Vagina (tissue), 2 donors: Measurements from ENCODE around the gene SERTAD2. TPM values are rescaled to one million over a fixed set of nuclear protein-coding genes. Genes with fewer than 3 reads are reported as not detected.

Experiments
- DNase-seq, 2 donors: peaks; one replicate each; pipeline ENCODE4 v3.0.0-alpha.2; 2017; ENCODE audit errors: extremely low spot score in 2 of 2
- H3K27ac ChIP-seq: fragments of 200-600 bp; sonication (generic); one replicate; pipeline ENCODE4 v1.5.1; 2019
- H3K27me3 ChIP-seq: fragments of 200-600 bp; sonication (generic); one replicate; pipeline ENCODE4 v1.5.1; 2019
- H3K36me3 ChIP-seq, 2 donors: fragments of 200-600 bp; sonication (generic); one replicate each; pipeline ENCODE4 v1.5.1; 2017 to 2019
- H3K4me1 ChIP-seq: fragments of 200-600 bp; sonication (generic); one replicate; pipeline ENCODE4 v1.5.1; 2019
- H3K4me3 ChIP-seq, 2 donors: fragments of 200-600 bp; sonication (generic); 1 replicate in 1 of 2; 2 replicates in 1 of 2; pipeline ENCODE4 v1.5.1; 2016 to 2019
- H3K9me3 ChIP-seq: fragments of 200-600 bp; sonication (generic); one replicate; pipeline ENCODE4 v1.5.1; 2019
- CTCF ChIP-seq, 3 experiments: fragments of 450-650 bp in 2 of 3; fragments of 200-600 bp in 1 of 3; sonication (generic) in 1 of 3; IDR thresholded peaks; one replicate each; pipeline ENCODE4 v1.5.1; 2017 to 2019; ENCODE audit warnings: antibody characterized with exemption in 3 of 3, mild to moderate bottlenecking in 2 of 3, moderate library complexity in 2 of 3
- POLR2A ChIP-seq, 2 donors: fragments of 450-650 bp; IDR thresholded peaks; one replicate each; pipeline ENCODE4 v1.6.1; 2017; ENCODE audit warnings: antibody characterized with exemption in 2 of 2, mild to moderate bottlenecking in 2 of 2, moderate library complexity in 2 of 2
- POLR2AphosphoS5 ChIP-seq, 2 donors: sonication (generic); formaldehyde crosslinking; IDR thresholded peaks; one replicate each; pipeline ENCODE4 v1.9.0; 2017; ENCODE audit warnings: antibody characterized with exemption in 2 of 2, mild to moderate bottlenecking in 2 of 2, low read depth in 1 of 2; ENCODE audit not compliant: insufficient read depth in 1 of 2
- intact Hi-C: fragments of 100-400 bp; cut with DNase I; formaldehyde crosslinking; loops from one replicate; pipeline ENCODE4 v1.15.1; 2023
- total RNA-seq: library from RNA; depleted of rRNA; stranded (reverse); fragments of >200 nt; gene quantifications from one replicate; pipeline ENCODE4 v1.2.3, GENCODE V29; 2016

Gene SERTAD2
- total RNA-seq, 1 donor from 2014 or later: 19.2 TPM

DNA sequence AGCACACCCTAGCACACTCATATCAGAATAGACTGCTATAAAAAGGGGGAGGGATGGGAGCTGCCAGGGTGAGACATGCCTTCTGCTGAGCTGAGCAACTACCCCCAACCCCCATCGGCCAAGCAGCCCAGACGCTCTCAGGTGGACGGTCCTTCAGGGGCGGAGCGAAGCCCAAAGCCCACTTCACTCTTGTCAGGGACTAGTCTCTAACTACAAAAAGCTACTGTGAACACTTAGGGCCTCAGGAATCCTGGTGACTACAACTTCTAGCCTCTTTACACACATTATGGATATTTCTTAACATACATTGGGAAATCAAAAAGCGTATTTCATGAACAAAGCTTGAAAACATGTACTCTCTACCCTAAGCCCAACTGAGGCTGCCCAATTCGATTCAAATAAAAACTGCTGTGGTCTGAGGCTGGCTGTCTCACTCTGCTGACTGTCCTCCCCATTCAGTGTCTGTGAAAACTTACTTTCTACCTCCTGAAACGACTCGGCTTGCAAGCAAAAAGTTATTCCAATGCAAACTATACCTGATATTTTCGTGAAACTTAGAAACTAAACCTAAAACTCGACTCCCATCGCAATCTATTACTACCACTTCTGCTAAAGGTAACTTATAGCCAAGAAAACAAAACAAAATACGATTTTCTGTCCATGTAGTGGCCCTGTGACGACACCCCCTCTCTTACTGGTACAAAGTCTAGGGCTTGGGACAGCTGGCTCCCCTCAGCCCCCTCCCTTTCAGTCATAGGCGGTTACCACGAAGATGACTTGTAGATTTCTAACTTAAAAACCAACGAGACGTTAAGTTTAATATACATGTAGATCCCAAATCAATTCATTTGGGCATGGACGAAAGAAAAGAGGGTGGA lies 1.2 kb downstream of the SERTAD2 start:
- peaks cover 65% of the 10 kb centered on the region for H3K4me1 ChIP-seq
- DNase-seq: no peak
- peak overlapping the region; percentile 74 to 92 for H3K4me3 ChIP-seq
- H3K27ac ChIP-seq: peak overlapping the region; percentile 100
- TF ChIP-seq POLR2A (IDR thresholded peaks at IDR 0.05) (peak in 1 of 2 donors; percentile 15), POLR2AphosphoS5 (IDR thresholded peaks at IDR 0.05; ENCODE audit: insufficient read depth in 1 of 2, low read depth in 1 of 2) (peak in 1 of 2 donors; percentile 45), CTCF (IDR thresholded peaks at IDR 0.05) (no peak)
- intact Hi-C loops: loop anchor here (5.0 kb wide), 2 partner anchors 100 to 115 kb away; no protein-coding TSS in a partner anchor
- H3K27me3 ChIP-seq: no peaks in the 10 kb centered on the region
- no peaks in the 10 kb centered on the region for H3K9me3 ChIP-seq
- H3K36me3 ChIP-seq: no peaks in the 10 kb centered on the region

- TF ChIP-seq POLR2AphosphoS5 (IDR thresholded peaks at IDR 0.05; ENCODE audit: insufficient read depth in 1 of 2, low read depth in 1 of 2) (no peak), CTCF (IDR thresholded peaks at IDR 0.05) (no peak), POLR2A (IDR thresholded peaks at IDR 0.05) (no peak)
- Histone ChIP-seq H3K4me3 (no peak overlapping the region), H3K4me1 (peaks cover 74% of the 10 kb centered on the region), H3K27me3 (no peaks in the 10 kb centered on the region), H3K27ac (peak overlapping the region; percentile 100), H3K36me3 (no peaks in the 10 kb centered on the region), H3K9me3 (no peaks in the 10 kb centered on the region)
- intact Hi-C loops: loop anchor here (5.0 kb wide), 2 partner anchors 101 to 116 kb away; no protein-coding TSS in a partner anchor
- DNase-seq: no peak
Observed at GRCh38 chr2:64651590-64651989, 2.1 kb downstream of the SERTAD2 start.

- DNase-seq: no peak
- Histone ChIP-seq H3K4me1 (peaks cover 79% of the 10 kb centered on the region), H3K4me3 (no peak overlapping the region), H3K36me3 (no peaks in the 10 kb centered on the region), H3K9me3 (no peaks in the 10 kb centered on the region), H3K27me3 (no peaks in the 10 kb centered on the region), H3K27ac (peak overlapping the region; percentile 67)
- no peak for TF ChIP-seq POLR2A (IDR thresholded peaks at IDR 0.05)
- TF ChIP-seq CTCF (IDR thresholded peaks at IDR 0.05): no peak
- TF ChIP-seq POLR2AphosphoS5 (IDR thresholded peaks at IDR 0.05; ENCODE audit: insufficient read depth in 1 of 2, low read depth in 1 of 2): no peak
- intact Hi-C loops: loop anchor here (5.0 kb wide), 2 partner anchors 101 to 116 kb away; no protein-coding TSS in a partner anchor
Observed at GRCh38 chr2:64650722-64651338, 2.9 kb downstream of the SERTAD2 start.

DNA sequence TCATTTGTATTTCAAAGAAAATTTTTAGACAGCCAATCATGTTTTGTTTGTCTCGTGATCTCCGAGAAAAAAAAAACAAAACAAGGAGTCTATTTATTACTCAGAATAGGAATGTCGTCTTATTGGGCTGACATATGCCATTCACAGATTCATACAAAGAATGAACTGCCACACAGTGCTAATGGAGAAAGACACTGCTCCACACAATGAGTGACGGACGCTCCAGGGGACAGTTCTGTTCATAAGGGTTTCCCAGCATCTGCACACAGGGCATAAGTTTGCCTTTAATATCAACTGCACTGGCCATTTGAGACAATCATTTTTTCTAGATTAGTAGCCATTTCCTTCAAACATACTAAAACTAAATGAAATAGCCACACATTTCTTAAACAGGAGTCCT lies 3.4 kb downstream of the SERTAD2 start:
- TF ChIP-seq CTCF (IDR thresholded peaks at IDR 0.05) (no peak), POLR2AphosphoS5 (IDR thresholded peaks at IDR 0.05; ENCODE audit: insufficient read depth in 1 of 2, low read depth in 1 of 2) (no peak), POLR2A (IDR thresholded peaks at IDR 0.05) (no peak)
- intact Hi-C loops: loop anchor here (5.0 kb wide), 2 partner anchors 102 to 117 kb away; no protein-coding TSS in a partner anchor
- no peaks in the 10 kb centered on the region for H3K27me3 ChIP-seq
- no peak overlapping the region for H3K4me3 ChIP-seq
- H3K4me1 ChIP-seq: peaks cover 79% of the 10 kb centered on the region
- no peaks in the 10 kb centered on the region for H3K9me3 ChIP-seq
- H3K36me3 ChIP-seq: no peaks in the 10 kb centered on the region
- peak overlapping the region; percentile 67 for H3K27ac ChIP-seq
- DNase-seq: no peak
